GM21737 (cell line): ENCODE data around the gene TSHZ2.
"Not testable (repeated sequence)": the region's sequence is repeated elsewhere in the genome, so short reads cannot be mapped to it uniquely, and the experiment has no call there.

Experiments
- ATAC-seq: cut with Tn5 transposase; IDR thresholded peaks from one replicate; pipeline ENCODE4 v1.9.1; 2021; ENCODE audit warnings: mild to moderate bottlenecking, moderate library complexity; ENCODE audit not compliant: unreplicated experiment

TSHZ2 gene

DNA sequence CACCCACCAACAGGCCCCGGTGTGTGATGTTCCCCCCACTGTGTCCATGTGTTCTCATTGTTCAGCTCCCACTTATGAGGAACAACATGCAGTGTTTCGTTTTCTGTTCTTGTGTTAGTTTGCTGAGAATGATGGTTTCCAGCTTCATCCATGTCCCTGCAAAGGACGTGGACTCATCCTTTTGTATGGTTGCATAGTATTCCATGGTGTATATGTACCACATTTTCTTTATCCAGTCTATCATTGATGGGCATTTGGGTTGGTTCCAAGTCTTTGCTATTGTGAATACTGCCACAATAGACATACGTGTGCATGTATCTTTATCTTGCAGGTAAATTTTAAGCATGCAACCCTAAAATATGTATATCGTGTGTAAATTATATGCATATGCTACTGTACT lies 52.5 kb downstream of the TSHZ2 start:
- not testable (repeated sequence) for ATAC-seq

- no peak for ATAC-seq
Measured at GRCh38 chr20:53027089-53027488, 54.9 kb downstream of the TSHZ2 start.

GRCh38 chr20:53028337-53029007 lies 56.3 kb downstream of the TSHZ2 start:
- no peak for ATAC-seq

DNA sequence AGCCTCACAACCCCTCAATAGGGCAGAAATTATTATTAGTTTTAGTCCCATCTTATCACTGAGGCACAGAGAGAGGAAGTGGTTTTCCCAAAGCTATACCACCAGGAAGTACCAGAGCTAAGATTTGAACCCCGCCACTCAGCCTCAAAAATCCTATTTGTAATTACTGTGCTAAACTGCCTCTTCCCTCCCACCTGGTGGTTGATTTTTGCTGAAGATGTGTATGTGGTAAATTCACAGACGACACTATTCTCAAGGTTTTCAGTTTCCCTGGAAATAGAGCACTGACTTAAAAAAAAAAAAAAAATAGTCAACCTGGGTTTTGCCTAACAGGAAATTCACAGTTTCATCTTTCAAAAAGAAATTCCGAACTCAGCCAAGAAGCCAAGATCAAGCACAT lies 57.9 kb downstream of the TSHZ2 start:
- ATAC-seq, result no peak

DNA sequence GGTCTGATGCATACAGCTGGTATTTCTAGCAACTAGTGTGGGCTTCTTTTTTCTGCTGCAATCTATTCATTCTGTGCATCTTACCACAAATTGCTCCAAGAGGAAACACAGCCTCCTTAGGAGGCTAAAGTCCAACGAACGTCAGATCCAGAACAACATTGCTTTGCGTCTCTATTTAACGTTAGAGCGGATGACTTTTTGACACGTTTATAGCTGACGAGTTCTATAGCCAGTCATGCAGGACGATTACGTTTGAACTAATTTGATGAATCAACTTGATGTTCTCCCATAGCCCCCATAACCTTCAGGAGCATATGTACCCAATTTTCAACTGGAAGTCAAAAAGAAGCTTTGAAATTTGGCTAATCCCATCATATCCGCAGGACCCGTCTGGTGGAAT lies 59.9 kb downstream of the TSHZ2 start:
- ATAC-seq, result no peak

DNA sequence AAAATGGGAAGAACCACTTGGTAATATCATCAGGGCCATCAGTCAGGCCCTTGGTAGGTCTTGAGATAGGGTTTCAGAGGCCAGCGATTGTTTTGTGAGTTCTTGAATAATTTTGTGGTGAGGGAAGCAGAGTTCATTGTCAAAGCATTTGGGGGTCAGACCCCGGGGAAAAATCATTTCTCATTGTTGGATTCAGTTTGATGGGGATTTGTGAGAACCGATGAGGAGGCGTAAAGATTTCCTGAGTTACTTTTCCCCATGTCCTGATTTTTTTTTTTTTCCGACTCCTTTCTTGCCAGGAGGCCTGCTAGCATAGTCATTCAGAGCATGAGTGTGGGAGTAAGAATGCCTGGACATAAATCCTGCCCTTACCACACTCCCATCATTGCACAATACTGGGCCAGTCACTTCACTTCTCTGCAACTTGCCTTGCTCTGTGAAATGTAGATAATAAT lies 60.3 kb downstream of the TSHZ2 start:
- no peak for ATAC-seq

DNA sequence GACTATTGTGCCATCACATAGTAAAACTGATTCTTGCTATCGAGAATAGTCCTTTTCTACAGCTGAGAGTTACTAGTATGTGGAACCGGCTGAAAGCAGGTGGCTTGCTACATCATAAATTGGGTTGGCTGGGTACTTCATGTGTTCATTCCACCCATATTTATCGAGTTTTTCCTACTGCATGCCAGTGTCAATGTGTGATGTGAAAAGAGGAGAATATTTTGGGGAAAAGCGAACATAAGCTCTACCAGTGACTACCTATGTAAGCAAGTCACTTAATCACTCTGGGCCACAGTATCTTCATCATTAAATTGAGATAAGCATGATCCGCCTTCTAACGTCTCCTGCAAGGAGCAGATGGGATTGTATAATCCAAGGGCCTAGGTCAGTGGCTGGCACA lies 61.0 kb downstream of the TSHZ2 start:
- ATAC-seq, result no peak

- ATAC-seq, result no peak
Measured at GRCh38 chr20:53034899-53035298, 62.7 kb downstream of the TSHZ2 start.

GRCh38 chr20:53036992-53037391 lies 64.8 kb downstream of the TSHZ2 start:
- no peak for ATAC-seq

DNA sequence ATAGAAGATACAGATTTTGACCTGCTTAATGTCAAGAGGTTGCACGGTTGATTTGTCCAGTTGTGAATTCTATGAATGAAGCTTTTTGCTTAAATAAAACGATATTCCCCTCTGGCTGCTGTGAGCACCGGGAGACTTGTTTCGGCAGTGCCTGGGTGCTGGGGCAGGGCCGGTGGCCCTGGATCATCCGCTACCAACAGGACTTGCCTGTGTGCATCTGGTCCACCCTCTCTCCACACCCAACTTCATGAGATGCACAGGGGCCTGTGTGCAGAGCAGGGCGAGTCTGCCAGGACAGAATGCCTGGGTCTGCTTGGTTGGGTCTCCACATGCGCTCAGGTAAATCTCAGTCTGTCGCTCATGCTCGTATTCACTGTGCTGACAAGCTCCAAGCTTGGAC lies 65.5 kb downstream of the TSHZ2 start:
- ATAC-seq, result no peak

DNA sequence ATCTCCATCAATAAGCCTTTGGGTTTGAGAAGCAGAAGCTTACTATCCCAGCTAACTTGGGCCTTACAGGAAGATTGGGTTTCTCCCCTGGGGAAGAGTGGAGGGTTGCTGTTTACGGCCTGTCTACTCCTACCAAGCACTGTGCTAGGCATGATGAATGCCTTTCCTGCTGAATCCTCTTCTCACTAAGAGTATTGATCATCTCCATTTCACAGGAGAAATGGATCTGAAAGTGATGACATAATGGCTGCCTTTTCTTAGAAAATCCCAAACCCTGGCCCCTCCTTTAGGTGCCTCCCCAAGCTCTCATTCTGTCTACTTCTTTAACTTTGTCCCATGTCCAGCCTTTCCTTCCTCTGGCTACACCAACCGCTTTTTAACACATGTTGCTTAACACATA lies 66.1 kb downstream of the TSHZ2 start:
- no peak for ATAC-seq

GRCh38 chr20:53040693-53041589 lies 68.8 kb downstream of the TSHZ2 start:
- ATAC-seq, result no peak

DNA sequence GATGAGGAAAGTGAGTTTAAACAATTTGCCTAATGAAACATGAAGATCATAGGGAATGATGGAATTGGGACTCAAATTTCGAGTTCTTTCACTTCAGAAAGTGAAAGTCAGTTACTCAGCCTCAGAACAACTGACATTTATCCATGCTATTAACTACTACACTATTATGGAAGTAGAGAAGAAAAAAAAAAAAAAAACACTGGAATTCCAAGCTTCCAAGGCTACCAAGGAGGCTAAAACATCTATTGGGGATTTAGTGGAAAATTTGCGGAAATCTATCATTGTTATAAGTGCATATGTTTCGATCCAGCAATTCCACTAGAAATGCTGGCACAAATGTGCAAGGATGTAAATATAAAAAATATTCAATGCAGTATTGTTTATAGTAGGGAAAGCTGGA lies 70.4 kb downstream of the TSHZ2 start:
- ATAC-seq, result no peak

GRCh38 chr20:53044296-53044695 lies 72.1 kb downstream of the TSHZ2 start:
- ATAC-seq, result no peak

DNA sequence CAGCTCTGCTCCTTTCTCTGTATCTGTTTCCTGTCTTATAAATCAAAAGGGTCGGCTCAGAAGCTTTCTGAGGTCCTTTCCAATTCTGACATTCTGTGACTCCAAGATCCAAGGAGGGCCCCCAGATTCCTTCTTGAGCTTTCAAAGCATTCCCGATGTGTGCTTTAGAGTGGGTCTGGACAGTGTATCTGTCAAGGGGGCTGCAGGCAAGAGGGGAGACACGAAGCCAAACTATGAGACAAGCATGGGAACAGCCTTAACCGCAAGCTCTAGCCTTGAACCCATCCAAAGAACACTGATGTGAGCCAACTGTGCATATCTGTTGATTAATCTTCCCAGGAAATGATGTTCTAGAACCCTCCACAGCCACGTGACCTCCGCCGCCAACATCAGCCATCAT lies 73.8 kb downstream of the TSHZ2 start:
- no peak for ATAC-seq

DNA sequence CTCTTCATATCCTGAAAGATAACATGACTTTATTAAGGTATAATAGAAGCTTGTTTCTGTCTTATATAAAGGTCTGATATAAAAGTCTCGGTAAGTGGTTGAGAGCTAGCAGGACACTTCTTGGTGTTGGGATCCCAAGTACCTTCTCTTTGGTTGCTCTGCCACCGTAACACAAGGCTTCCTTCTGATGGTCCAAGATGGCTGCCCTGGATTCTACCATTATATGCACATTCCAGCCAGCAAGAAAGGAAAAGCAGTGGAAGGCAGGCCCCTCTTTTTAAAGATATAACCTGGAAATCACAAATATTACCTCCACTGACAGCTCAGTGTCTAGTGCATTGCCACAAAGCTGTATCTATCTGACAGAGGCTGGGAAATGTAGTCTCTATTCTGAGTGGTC lies 75.0 kb downstream of the TSHZ2 start:
- ATAC-seq, result no peak

DNA sequence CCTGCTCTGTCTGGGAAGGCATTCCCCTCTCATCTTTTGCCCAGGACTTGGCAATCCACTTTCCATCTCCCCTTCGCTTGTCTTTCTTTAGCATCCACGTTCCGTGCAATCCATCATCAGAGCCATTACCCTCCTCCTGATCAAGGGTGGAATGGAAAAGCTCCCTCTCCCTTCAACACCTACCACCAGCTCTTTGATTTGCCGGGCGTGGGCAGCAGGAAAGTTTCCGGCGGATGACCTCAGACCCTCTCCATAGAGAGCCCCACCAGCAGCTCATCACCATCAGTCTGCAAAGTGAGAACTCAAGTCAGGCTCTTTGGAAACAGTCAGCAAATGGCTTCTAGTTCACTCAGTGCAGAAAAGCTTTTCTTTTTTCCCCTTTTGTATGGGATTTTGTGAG lies 76.2 kb downstream of the TSHZ2 start:
- no peak for ATAC-seq

- no peak for ATAC-seq
Measured at GRCh38 chr20:53050338-53050737, 78.2 kb downstream of the TSHZ2 start.

DNA sequence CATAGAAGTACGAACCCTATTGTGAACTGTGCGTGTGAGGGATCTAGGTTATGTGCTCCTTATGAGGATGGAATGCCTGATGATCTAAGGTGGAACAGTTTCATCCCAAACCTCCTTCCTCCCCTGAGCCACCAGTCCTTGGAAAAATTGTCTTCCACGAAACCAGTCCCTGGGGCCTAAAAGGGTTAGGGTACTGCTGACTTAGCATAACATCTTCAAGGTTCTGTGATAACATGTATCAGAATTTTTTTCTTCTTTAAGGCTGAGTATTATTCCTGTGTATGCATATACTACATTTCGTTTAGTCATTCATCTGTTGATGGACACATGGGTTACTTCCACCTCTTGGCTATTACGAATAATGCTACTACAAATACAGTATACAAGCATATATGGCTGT lies 80.2 kb downstream of the TSHZ2 start:
- no peak for ATAC-seq

DNA sequence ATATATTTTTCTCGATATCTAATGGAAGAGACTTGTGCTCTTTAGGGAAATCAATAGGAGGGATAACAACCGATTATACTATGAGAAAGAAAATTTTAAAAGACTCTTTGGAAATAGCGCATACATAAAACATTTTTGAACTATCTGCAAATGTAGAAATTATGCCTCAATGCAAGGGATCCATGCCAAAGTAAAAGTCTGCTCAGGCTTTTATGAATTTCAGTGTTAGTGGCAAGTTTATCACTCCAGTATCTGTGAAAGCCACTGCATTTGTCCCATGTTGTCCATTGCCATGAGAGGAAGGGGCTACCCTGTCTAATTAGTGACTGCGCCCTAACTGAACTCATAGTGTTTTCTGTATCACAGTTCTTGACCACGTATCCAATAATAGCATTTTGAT lies 81.4 kb downstream of the TSHZ2 start:
- ATAC-seq, result no peak

- no peak for ATAC-seq
Measured at GRCh38 chr20:53055367-53056067, 83.4 kb downstream of the TSHZ2 start.

DNA sequence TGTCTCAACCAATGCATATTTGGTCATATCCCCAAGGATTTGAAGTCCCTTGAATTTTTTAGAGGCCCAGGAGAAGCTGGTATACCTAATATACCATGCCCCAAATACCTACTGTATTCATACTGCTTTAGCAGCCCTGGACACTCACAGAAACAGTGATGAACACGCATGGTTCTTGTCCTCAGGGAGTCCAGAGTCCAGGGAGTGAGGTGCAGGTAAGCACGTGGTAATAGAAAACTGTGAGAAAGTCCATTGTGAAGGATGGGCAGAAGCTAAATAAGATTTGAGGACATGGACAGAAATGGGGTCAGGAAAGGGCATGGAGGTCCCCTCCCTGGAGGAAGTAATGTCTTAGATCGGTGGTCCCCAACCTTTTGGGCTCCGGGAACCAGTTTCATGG lies 85.4 kb downstream of the TSHZ2 start:
- ATAC-seq, result no peak
